GM12891 (cell line): ENCODE measurements around the gene TRIM25.

ENCODE experiments used
- POLR2A ChIP-seq: IDR thresholded peaks from 2 replicates; pipeline ENCODE4 v1.6.1; 2011; ENCODE audit warnings: low read depth, low read length, control low read depth
- POLR2AphosphoS5 ChIP-seq: IDR thresholded peaks from 2 replicates; pipeline ENCODE4 v1.6.1; 2011; ENCODE audit warnings: low read depth, low read length, control low read depth
- TAF1 ChIP-seq: IDR thresholded peaks from 2 replicates; pipeline ENCODE4 v1.6.1; 2011; ENCODE audit warnings: low read depth, low read length, control low read depth

DNA sequence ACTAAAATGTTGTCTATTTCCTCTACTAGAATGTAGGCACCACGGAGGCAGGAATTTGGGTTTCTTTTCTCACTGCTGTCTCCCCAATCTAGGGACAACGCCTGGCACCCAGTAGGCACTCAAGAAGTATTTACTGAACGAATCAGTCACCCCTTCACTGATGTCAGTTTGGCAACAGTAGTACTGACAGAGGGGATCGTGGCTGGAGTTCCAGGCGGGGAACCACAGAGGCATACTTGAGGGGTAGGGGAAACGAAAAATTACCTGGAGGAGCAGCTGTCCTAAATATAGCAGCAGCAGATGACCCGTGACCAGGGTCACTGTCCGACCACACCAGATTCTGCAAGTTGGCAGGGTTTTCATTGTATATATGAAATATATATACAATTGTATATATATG is 33.3 kb downstream of the TRIM25 start:
- no peak for TF ChIP-seq POLR2AphosphoS5
- TF ChIP-seq POLR2A: no peak
- no peak for TF ChIP-seq TAF1
